H1 (cell line): ENCODE measurements around the gene KNOP1. TPM values are rescaled to one million over a fixed set of nuclear protein-coding genes. Genes with fewer than 3 reads are reported as not detected.

Experiments used
- ASH2L ChIP-seq: fragments of 200-600, 300-600 bp; sonication (generic); IDR thresholded peaks from one replicate; pipeline ENCODE4 v1.7.1; 2017; ENCODE audit warnings: low read length
- CEBPB ChIP-seq: IDR thresholded peaks from 2 replicates; pipeline ENCODE4 v1.6.1; 2012; ENCODE audit warnings: low read depth, low read length
- CHD2 ChIP-seq: IDR thresholded peaks from 2 replicates; pipeline ENCODE4 v1.6.1; 2012; ENCODE audit warnings: low read length, improper control_type of control experiment
- GTF2F1 ChIP-seq: IDR thresholded peaks from 2 replicates; pipeline ENCODE4 v1.6.1; 2012; ENCODE audit warnings: low read depth, low read length, improper control_type of control experiment, borderline replicate concordance
- JUN ChIP-seq: IDR thresholded peaks from 2 replicates; pipeline ENCODE4 v1.6.1; 2011; ENCODE audit warnings: low read depth, mild to moderate bottlenecking, improper control_type of control experiment, low read length
- MAFK ChIP-seq: IDR thresholded peaks from 2 replicates; pipeline ENCODE4 v1.6.1; 2012; ENCODE audit warnings: low read depth, mild to moderate bottlenecking, improper control_type of control experiment, low read length
- POU5F1 ChIP-seq: IDR thresholded peaks from 2 replicates; pipeline ENCODE4 v1.6.1; 2011; ENCODE audit warnings: low read depth, mild to moderate bottlenecking, low read length, moderate library complexity
- SIRT6 ChIP-seq: IDR thresholded peaks from one replicate; pipeline ENCODE4 v1.7.1; 2012; ENCODE audit warnings: low read length, inconsistent platforms
- TAF1 ChIP-seq: IDR thresholded peaks from 2 replicates; pipeline ENCODE4 v1.6.1; 2011; ENCODE audit warnings: mild to moderate bottlenecking, low read depth, low read length
- polyA plus RNA-seq, 7 experiments: library from polyadenylated mRNA; depleted of rRNA in 3 of 7; stranded (reverse) in 5 of 7; unstranded in 2 of 7; fragments of >200 nt in 5 of 7; fragments of 200-250 nt in 2 of 7; gene quantifications; 1 replicate in 5 of 7; 2 replicates in 1 of 7; 4 replicates in 1 of 7; pipeline versions ENCODE4 v1.2.1 to v1.2.3, GENCODE V29; 2011 to 2013; ENCODE audit warnings: missing spikeins in 2 of 7, mixed read lengths in 2 of 7
- total RNA-seq: library from RNA; stranded (reverse); fragmentation: NEBNext Ultra II Directional; extraction: Animal tissue kit (Norgen Biotek cat#: 25700); gene quantifications from 2 replicates; pipeline ENCODE4 v1.2.1, GENCODE V29; 2021

Gene KNOP1
- total and polyA plus RNA-seq, 2 of the 8 experiments (the other 6 are each of a cell fraction or from before 2014, with no cell fraction given): 21.6 to 87.9 TPM

- TF ChIP-seq CEBPB (no peak), ASH2L (no peak), TAF1 (no peak), JUN (no peak), CHD2 (no peak), SIRT6 (no peak), MAFK (no peak), GTF2F1 (no peak), POU5F1 (no peak)
Measured at GRCh38 chr16:19751478-19752385, 33.7 kb upstream of the KNOP1 start (continued).
